Measurements from ENCODE around the gene SPAG6.

SPAG6 gene

GRCh38 chr10:22459496-22459895, 114.2 kb downstream of the SPAG6 start:
- FAIRE-seq = no peak

GRCh38 chr10:22460101-22460500, 114.8 kb downstream of the SPAG6 start:
- FAIRE-seq (no peak), DNase-seq (ENCODE audit: low spot score) (no peak)

More at GRCh38 chr10:22459496-22459895, 114.2 kb downstream of the SPAG6 start:
- DNase-seq (ENCODE audit: low spot score) = no peak

GRCh38 chr10:22460531-22461403, 115.5 kb downstream of the SPAG6 start:
- FAIRE-seq (no peak), DNase-seq (ENCODE audit: low spot score) (no peak)

GRCh38 chr10:22461891-22462290, 116.6 kb downstream of the SPAG6 start:
- DNase-seq (ENCODE audit: low spot score) (no peak), FAIRE-seq (no peak)

- no peak for FAIRE-seq
- DNase-seq (ENCODE audit: low spot score) = no peak
These were observed 118.0 kb downstream of the SPAG6 start for GRCh38 chr10:22463255-22463654.

- FAIRE-seq (no peak), DNase-seq (ENCODE audit: low spot score) (no peak)
These were observed 119.8 kb downstream of the SPAG6 start for GRCh38 chr10:22464966-22465629.

- FAIRE-seq (no peak), DNase-seq (ENCODE audit: low spot score) (no peak)
These were observed 121.6 kb downstream of the SPAG6 start for GRCh38 chr10:22466763-22467334.

All from RCC 7860 (cell line).